HG03521 (cell line): Measurements from ENCODE around the gene M1AP.

Experiments
- ATAC-seq: cut with Tn5 transposase; IDR thresholded peaks from one replicate; pipeline ENCODE4 v1.9.1; 2021; ENCODE audit warnings: mild to moderate bottlenecking, moderate library complexity; ENCODE audit not compliant: unreplicated experiment

The M1AP gene

GRCh38 chr2:74648009-74648443 lies at the start of gene M1AP:
TSS of gene M1AP (minus strand) at chr2:74648330. CDS start at chr2:74640275, 8,055 bp downstream.
- no peak for ATAC-seq

- ATAC-seq: no peak
These were observed 48.7 kb upstream of the M1AP start for GRCh38 chr2:74696829-74697228.

GRCh38 chr2:74695663-74696062 lies 47.5 kb upstream of the M1AP start:
- ATAC-seq: no peak

GRCh38 chr2:74694281-74694680 lies 46.2 kb upstream of the M1AP start:
- ATAC-seq: no peak

- no peak for ATAC-seq
These were observed 45.5 kb upstream of the M1AP start for GRCh38 chr2:74693668-74694067.

- no peak for ATAC-seq
These were observed 45.1 kb upstream of the M1AP start for GRCh38 chr2:74693213-74693612.

- ATAC-seq: no peak
These were observed 43.8 kb upstream of the M1AP start for GRCh38 chr2:74691929-74692328.

GRCh38 chr2:74690571-74690970 lies 42.4 kb upstream of the M1AP start:
- ATAC-seq: no peak

- no peak for ATAC-seq
These were observed 41.5 kb upstream of the M1AP start for GRCh38 chr2:74689671-74690070.

GRCh38 chr2:74688881-74689280 lies 40.8 kb upstream of the M1AP start:
- no peak for ATAC-seq

GRCh38 chr2:74685408-74685807 lies 37.3 kb upstream of the M1AP start:
- no peak for ATAC-seq

- no peak for ATAC-seq
These were observed 34.4 kb upstream of the M1AP start for GRCh38 chr2:74682501-74682900.

GRCh38 chr2:74679615-74680014 lies 31.5 kb upstream of the M1AP start:
- ATAC-seq: no peak

GRCh38 chr2:74676331-74676730 lies 28.2 kb upstream of the M1AP start:
- ATAC-seq: no peak

- no peak for ATAC-seq
These were observed 27.0 kb upstream of the M1AP start for GRCh38 chr2:74675090-74675489.

- no peak for ATAC-seq
These were observed 25.8 kb upstream of the M1AP start for GRCh38 chr2:74673826-74674528.

GRCh38 chr2:74671479-74671878 lies 23.3 kb upstream of the M1AP start:
- no peak for ATAC-seq

GRCh38 chr2:74670263-74670662 lies 22.1 kb upstream of the M1AP start:
- ATAC-seq: no peak

- ATAC-seq: no peak
These were observed 20.0 kb upstream of the M1AP start for GRCh38 chr2:74668087-74668486.

- ATAC-seq: no peak
These were observed 11.3 kb upstream of the M1AP start for GRCh38 chr2:74659462-74659861.

GRCh38 chr2:74658516-74658915 lies 10.4 kb upstream of the M1AP start:
- no peak for ATAC-seq

GRCh38 chr2:74655579-74655978 lies 7.4 kb upstream of the M1AP start:
- no peak for ATAC-seq
